ENCODE results near the gene ZDHHC11B.
"Not testable (repeated sequence)": the region's sequence is repeated elsewhere in the genome, so short reads cannot be mapped to it uniquely, and the experiment has no call there.

Gene ZDHHC11B

GRCh38 chr5:771087-771781 lies 13.3 kb downstream of the ZDHHC11B start:
- H3K27me3 ChIP-seq (ENCODE audit: insufficient read depth, low read depth, severe bottlenecking); H3K4me3 ChIP-seq (ENCODE audit: low read depth, low read length); H3K27ac ChIP-seq; H3K36me3 ChIP-seq; DNase-seq; H3K9me3 ChIP-seq (ENCODE audit: severe bottlenecking): not testable (repeated sequence)

- peaks cover 14% of the 10 kb centered on the region for H3K27me3 ChIP-seq (ENCODE audit: insufficient read depth, low read depth, severe bottlenecking)
- not testable (repeated sequence) for DNase-seq; H3K4me3 ChIP-seq (ENCODE audit: low read depth, low read length)
Measured at GRCh38 chr5:770585-770984, 13.9 kb downstream of the ZDHHC11B start.

GRCh38 chr5:769485-770145 lies 14.9 kb downstream of the ZDHHC11B start:
- not testable (repeated sequence) for H3K27ac ChIP-seq; H3K4me3 ChIP-seq (ENCODE audit: low read depth, low read length); DNase-seq; H3K9me3 ChIP-seq (ENCODE audit: severe bottlenecking); H3K36me3 ChIP-seq
- H3K27me3 ChIP-seq (ENCODE audit: insufficient read depth, low read depth, severe bottlenecking) = peaks cover 18% of the 10 kb centered on the region

More at GRCh38 chr5:770585-770984, 13.9 kb downstream of the ZDHHC11B start:
- not testable (repeated sequence) for H3K27ac ChIP-seq; H3K9me3 ChIP-seq (ENCODE audit: severe bottlenecking); H3K36me3 ChIP-seq

GRCh38 chr5:766666-767431 lies 17.7 kb downstream of the ZDHHC11B start:
- no peak for DNase-seq

GRCh38 chr5:765948-766631 lies 18.4 kb downstream of the ZDHHC11B start:
- Histone ChIP-seq H3K36me3 (no peaks in the 10 kb centered on the region), H3K4me3 (ENCODE audit: low read depth, low read length) (no peak overlapping the region), H3K27me3 (ENCODE audit: insufficient read depth, low read depth, severe bottlenecking) (peaks cover 18% of the 10 kb centered on the region), H3K9me3 (ENCODE audit: severe bottlenecking) (peaks cover 13% of the 10 kb centered on the region), H3K27ac (no peak overlapping the region)
- no peak for TF ChIP-seq CTCF (IDR thresholded peaks at IDR 0.05; ENCODE audit: low read depth, low read length)
- DNase-seq = no peak

More at GRCh38 chr5:766666-767431, 17.7 kb downstream of the ZDHHC11B start:
- Histone ChIP-seq H3K4me3 (ENCODE audit: low read depth, low read length) (no peak overlapping the region), H3K9me3 (ENCODE audit: severe bottlenecking) (peaks cover 10% of the 10 kb centered on the region), H3K36me3 (no peaks in the 10 kb centered on the region), H3K27me3 (ENCODE audit: insufficient read depth, low read depth, severe bottlenecking) (peaks cover 18% of the 10 kb centered on the region), H3K27ac (no peak overlapping the region)
- no peak for TF ChIP-seq CTCF (IDR thresholded peaks at IDR 0.05; ENCODE audit: low read depth, low read length)

- H3K27ac ChIP-seq = no peak overlapping the region
- no peak for TF ChIP-seq CTCF (IDR thresholded peaks at IDR 0.05; ENCODE audit: low read depth, low read length)
- H3K27me3 ChIP-seq (ENCODE audit: insufficient read depth, low read depth, severe bottlenecking) = peaks cover 15% of the 10 kb centered on the region
- H3K9me3 ChIP-seq (ENCODE audit: severe bottlenecking) = peaks cover 13% of the 10 kb centered on the region
- H3K36me3 ChIP-seq = no peaks in the 10 kb centered on the region
- no peak for DNase-seq
- no peak overlapping the region for H3K4me3 ChIP-seq (ENCODE audit: low read depth, low read length)
Measured at GRCh38 chr5:763998-764781, 20.3 kb downstream of the ZDHHC11B start.

Data from WERI-Rb-1 (cell line).